ENCODE results near the gene CACNG4. TPM values are rescaled to one million over a fixed set of nuclear protein-coding genes. Genes with fewer than 3 reads are reported as not detected.

The CACNG4 gene
- total RNA-seq, 2 experiments from 2014 or later = not detected

- POLR2A ChIA-PET = no interaction called here
- CTCF ChIA-PET = no interaction called here
Observed at GRCh38 chr17:67079491-67079890, 115.0 kb downstream of the CACNG4 start.

- ChIA-PET CTCF (no interaction called here), POLR2A (no interaction called here)
Observed at GRCh38 chr17:67080804-67081203, 116.3 kb downstream of the CACNG4 start.

- CTCF ChIA-PET = interaction anchor here (0.9 kb wide), 1 partner anchor 176 kb away, joined by 3 read pairs; no protein-coding TSS in a partner anchor
- POLR2A ChIA-PET = no interaction called here
Observed at GRCh38 chr17:67082107-67082506, 117.6 kb downstream of the CACNG4 start.

Other genes starting within 250 kb of the CACNG4 start
- not detected for gene CACNG5, start 129.6 kb upstream of the CACNG4 start, total RNA-seq
- not detected for gene CACNG1, start 79.8 kb downstream of the CACNG4 start, total RNA-seq

Measured in activated CD8-positive, alpha-beta memory T cell treated with anti-CD3 and anti-CD28 coated beads for 36 hours (primary cell).